ENCODE results near the gene COG7.
"Not testable (repeated sequence)": the region's sequence is repeated elsewhere in the genome, so short reads cannot be mapped to it uniquely, and the experiment has no call there.

COG7 gene

GRCh38 chr16:23469814-23470213 is 16.8 kb upstream of the COG7 start:
- DNase-seq (ENCODE audit: low read depth), result no peak

GRCh38 chr16:23466162-23466885 is 13.3 kb upstream of the COG7 start:
- DNase-seq (ENCODE audit: low read depth), result peak; percentile 31

- no peak for DNase-seq (ENCODE audit: low read depth)
Measured at GRCh38 chr16:23465179-23465578, 12.2 kb upstream of the COG7 start.

GRCh38 chr16:23464196-23464595 is 11.2 kb upstream of the COG7 start:
- no peak for DNase-seq (ENCODE audit: low read depth)

GRCh38 chr16:23462994-23463393 is 10.0 kb upstream of the COG7 start:
- peak; percentile 64 for DNase-seq (ENCODE audit: low read depth)

- no peak for DNase-seq (ENCODE audit: low read depth)
Measured at GRCh38 chr16:23453338-23454052, 506 bp upstream of the COG7 start.

- DNase-seq (ENCODE audit: low read depth), result no peak
Measured at GRCh38 chr16:23452221-23452571, 793 bp downstream of the COG7 start.

GRCh38 chr16:23448392-23448791 is 4.6 kb downstream of the COG7 start:
- DNase-seq (ENCODE audit: low read depth), result no peak

- DNase-seq (ENCODE audit: low read depth), result not testable (repeated sequence)
Measured at GRCh38 chr16:23437542-23437941, 15.4 kb downstream of the COG7 start.

GRCh38 chr16:23436951-23437350 is 16.0 kb downstream of the COG7 start:
- DNase-seq (ENCODE audit: low read depth), result no peak

GRCh38 chr16:23435500-23435899 is 17.5 kb downstream of the COG7 start:
- no peak for DNase-seq (ENCODE audit: low read depth)

- DNase-seq (ENCODE audit: low read depth), result no peak
Measured at GRCh38 chr16:23434380-23434779, 18.6 kb downstream of the COG7 start.

- no peak for DNase-seq (ENCODE audit: low read depth)
Measured at GRCh38 chr16:23433261-23433920, 19.6 kb downstream of the COG7 start.

GRCh38 chr16:23432176-23433128 is 20.5 kb downstream of the COG7 start:
- no peak for DNase-seq (ENCODE audit: low read depth)

- no peak for DNase-seq (ENCODE audit: low read depth)
Measured at GRCh38 chr16:23428351-23428750, 24.6 kb downstream of the COG7 start.

- no peak for DNase-seq (ENCODE audit: low read depth)
Measured at GRCh38 chr16:23424292-23424958, 28.6 kb downstream of the COG7 start.

- DNase-seq (ENCODE audit: low read depth), result peak; percentile 97
Measured at GRCh38 chr16:23423496-23424049, 29.4 kb downstream of the COG7 start.

GRCh38 chr16:23420011-23420410 is 33.0 kb downstream of the COG7 start:
- DNase-seq (ENCODE audit: low read depth), result no peak

GRCh38 chr16:23416816-23417215 is 36.2 kb downstream of the COG7 start:
- DNase-seq (ENCODE audit: low read depth), result no peak

GRCh38 chr16:23414731-23415130 is 38.3 kb downstream of the COG7 start:
- no peak for DNase-seq (ENCODE audit: low read depth)

- no peak for DNase-seq (ENCODE audit: low read depth)
Measured at GRCh38 chr16:23410176-23410575, 42.8 kb downstream of the COG7 start.
